Body of pancreas (tissue), 4 donors: Measurements from ENCODE around the gene HAUS7.

ENCODE experiments used
- CTCF ChIP-seq, 7 experiments: fragments of 450-650 bp in 4 of 7; fragments of 200-600 bp in 3 of 7; sonication (generic) in 3 of 7; IDR thresholded peaks; one replicate each; pipeline ENCODE4 v1.5.1; 2016 to 2019; ENCODE audit warnings: antibody characterized with exemption in 7 of 7
- POLR2A ChIP-seq, 3 donors: fragments of 450-650 bp; IDR thresholded peaks; one replicate each; pipeline ENCODE4 v1.6.1; 2016; ENCODE audit warnings: antibody characterized with exemption in 3 of 3, mild to moderate bottlenecking in 2 of 3

- TF ChIP-seq CTCF (IDR thresholded peaks at IDR 0.05) (no peak), POLR2A (IDR thresholded peaks at IDR 0.05) (no peak)
Measured at GRCh38 chrX:153504445-153505016, 34.2 kb upstream of the HAUS7 start.
